Mesendoderm (in vitro differentiated cells): Measurements from ENCODE around the gene SF3B3.

Experiments
- DNase-seq: peaks from one replicate; pipeline ENCODE4 v3.0.0; 2013
- H2AK5ac ChIP-seq: 2 replicates; pipeline ENCODE4 v1.6.1; 2013; ENCODE audit warnings: low read length, inconsistent platforms
- H2BK120ac ChIP-seq: 2 replicates; pipeline ENCODE4 v1.6.1; 2013; ENCODE audit warnings: low read depth, mild to moderate bottlenecking, low read length, moderate library complexity, mixed read lengths
- H2BK15ac ChIP-seq: replicated peaks from 2 replicates; pipeline ENCODE4 v1.6.1; 2013; ENCODE audit warnings: low read depth, mild to moderate bottlenecking, moderate library complexity
- H2BK5ac ChIP-seq: 2 replicates; pipeline ENCODE4 v1.6.1; 2013; ENCODE audit warnings: low read length, inconsistent platforms
- H3K18ac ChIP-seq: 2 replicates; pipeline ENCODE4 v1.6.1; 2013; ENCODE audit warnings: mild to moderate bottlenecking, low read length, mixed read lengths
- H3K23ac ChIP-seq: one replicate; pipeline ENCODE4 v1.6.1; 2013; ENCODE audit warnings: low read length
- H3K27ac ChIP-seq: 2 replicates; pipeline ENCODE4 v1.5.1; 2013; ENCODE audit warnings: low read depth, mild to moderate bottlenecking, inconsistent platforms, low read length, moderate library complexity
- H3K27me3 ChIP-seq: 2 replicates; pipeline ENCODE4 v1.6.1; 2013; ENCODE audit warnings: low read length, control low read depth, mild to moderate bottlenecking, inconsistent platforms; ENCODE audit not compliant: insufficient read depth, poor library complexity
- H3K36me3 ChIP-seq: 2 replicates; pipeline ENCODE4 v1.6.1; 2013; ENCODE audit warnings: low read length, inconsistent platforms; ENCODE audit not compliant: control insufficient read depth, insufficient read depth
- H3K4ac ChIP-seq: one replicate; pipeline ENCODE4 v1.6.1; 2013; ENCODE audit warnings: low read depth, mild to moderate bottlenecking, low read length, moderate library complexity
- H3K4me1 ChIP-seq: 2 replicates; pipeline ENCODE4 v1.6.1; 2013; ENCODE audit warnings: low read depth, low read length, inconsistent platforms; ENCODE audit not compliant: control insufficient read depth
- H3K4me2 ChIP-seq: 2 replicates; pipeline ENCODE4 v1.6.1; 2013; ENCODE audit warnings: low read length
- H3K4me3 ChIP-seq: 2 replicates; pipeline ENCODE4 v1.5.1; 2013; ENCODE audit warnings: mild to moderate bottlenecking, low read length
- H3K56ac ChIP-seq: one replicate; pipeline ENCODE4 v1.6.1; 2013; ENCODE audit warnings: low read length
- H3K79me1 ChIP-seq: 2 replicates; pipeline ENCODE4 v1.6.1; 2013; ENCODE audit warnings: low read length, inconsistent platforms
- H3K79me2 ChIP-seq: 2 replicates; pipeline ENCODE4 v1.6.1; 2013; ENCODE audit warnings: mild to moderate bottlenecking, low read length; ENCODE audit not compliant: control insufficient read depth, insufficient read depth
- H3K9ac ChIP-seq: 2 replicates; pipeline ENCODE4 v1.6.1; 2013; ENCODE audit warnings: low read length, inconsistent platforms
- H4K5ac ChIP-seq: one replicate; pipeline ENCODE4 v1.6.1; 2013; ENCODE audit warnings: low read length
- H4K8ac ChIP-seq: one replicate; pipeline ENCODE4 v1.6.1; 2013; ENCODE audit warnings: low read depth, mild to moderate bottlenecking, control low read depth, low read length, moderate library complexity
- WGBS: extraction: QIAGEN DNeasy Blood & Tissue Kit; methylation state at CpG from one replicate; pipeline ENCODE4 v1.1.7; 2013; ENCODE audit warnings: low lambda C conversion rate, missing lambda C conversion rate; ENCODE audit not compliant: insufficient coverage; ENCODE audit errors: extremely low coverage; 5-methylcytosine and 5-hydroxymethylcytosine counted together

Gene SF3B3

GRCh38 chr16:70496513-70496912 is 27.1 kb upstream of the SF3B3 start:
- H3K23ac ChIP-seq = no peak overlapping the region
- H2AK5ac ChIP-seq = no peak overlapping the region
- peaks cover 2% of the 10 kb centered on the region for H3K36me3 ChIP-seq
- H3K79me2 ChIP-seq = no peaks in the 10 kb centered on the region
- H3K4me1 ChIP-seq = no peaks in the 10 kb centered on the region
- no peak overlapping the region for H2BK120ac ChIP-seq
- no peak overlapping the region for H2BK5ac ChIP-seq
- H3K9ac ChIP-seq = no peak overlapping the region
- no peak overlapping the region for H2BK15ac ChIP-seq
- no peak overlapping the region for H4K5ac ChIP-seq
- H3K4me3 ChIP-seq = no peak overlapping the region
- H3K4ac ChIP-seq = no peak overlapping the region
- no peak overlapping the region for H3K4me2 ChIP-seq
- no CpG with 5 or more reads among the region's 6 CpGs for WGBS
- no peak overlapping the region for H3K27ac ChIP-seq
- no peaks in the 10 kb centered on the region for H3K27me3 ChIP-seq
- DNase-seq = no peak
- no peaks in the 10 kb centered on the region for H3K79me1 ChIP-seq
- no peak overlapping the region for H3K56ac ChIP-seq
- H4K8ac ChIP-seq = no peak overlapping the region
- no peak overlapping the region for H3K18ac ChIP-seq

GRCh38 chr16:70508752-70509151 is 14.9 kb upstream of the SF3B3 start:
- H3K23ac ChIP-seq = no peak overlapping the region
- H3K4me3 ChIP-seq = no peak overlapping the region
- no peak overlapping the region for H3K4ac ChIP-seq
- H3K9ac ChIP-seq = no peak overlapping the region
- H2AK5ac ChIP-seq = no peak overlapping the region
- no peak overlapping the region for H3K4me2 ChIP-seq
- no peaks in the 10 kb centered on the region for H3K79me1 ChIP-seq
- H4K5ac ChIP-seq = no peak overlapping the region
- no peak overlapping the region for H4K8ac ChIP-seq
- H2BK5ac ChIP-seq = no peak overlapping the region
- no peak overlapping the region for H2BK15ac ChIP-seq
- H2BK120ac ChIP-seq = no peak overlapping the region
- no peaks in the 10 kb centered on the region for H3K27me3 ChIP-seq
- H3K27ac ChIP-seq = no peak overlapping the region
- no peak for DNase-seq
- H3K36me3 ChIP-seq = peaks cover 6% of the 10 kb centered on the region
- H3K79me2 ChIP-seq = no peaks in the 10 kb centered on the region
- no peak overlapping the region for H3K18ac ChIP-seq
- no peaks in the 10 kb centered on the region for H3K4me1 ChIP-seq
- H3K56ac ChIP-seq = no peak overlapping the region
- WGBS = no CpG with 5 or more reads among the region's 5 CpGs

GRCh38 chr16:70510216-70510615 is 13.4 kb upstream of the SF3B3 start:
- Histone ChIP-seq H3K4me3 (no peak overlapping the region), H3K36me3 (peaks cover 8% of the 10 kb centered on the region), H3K79me2 (no peaks in the 10 kb centered on the region), H3K4me1 (no peaks in the 10 kb centered on the region), H2BK15ac (no peak overlapping the region), H3K4ac (no peak overlapping the region), H3K18ac (no peak overlapping the region), H2BK120ac (no peak overlapping the region), H3K4me2 (no peak overlapping the region), H3K27ac (no peak overlapping the region), H3K27me3 (no peaks in the 10 kb centered on the region), H2BK5ac (no peak overlapping the region), H3K56ac (no peak overlapping the region), H3K23ac (no peak overlapping the region), H3K79me1 (no peaks in the 10 kb centered on the region), H2AK5ac (no peak overlapping the region), H3K9ac (no peak overlapping the region), H4K8ac (no peak overlapping the region), H4K5ac (no peak overlapping the region)
- DNase-seq = no peak
- no CpG with 5 or more reads among the region's 3 CpGs for WGBS

- no peak for DNase-seq
- H2BK15ac ChIP-seq = no peak overlapping the region
- H3K27me3 ChIP-seq = no peaks in the 10 kb centered on the region
- H2AK5ac ChIP-seq = no peak overlapping the region
- no peak overlapping the region for H3K56ac ChIP-seq
- H2BK120ac ChIP-seq = no peak overlapping the region
- no peak overlapping the region for H3K4ac ChIP-seq
- no CpG with 5 or more reads among the region's 1 CpG for WGBS
- H3K9ac ChIP-seq = no peak overlapping the region
- no peak overlapping the region for H4K5ac ChIP-seq
- no peak overlapping the region for H2BK5ac ChIP-seq
- no peak overlapping the region for H3K23ac ChIP-seq
- no peak overlapping the region for H3K18ac ChIP-seq
- H3K4me3 ChIP-seq = no peak overlapping the region
- H4K8ac ChIP-seq = no peak overlapping the region
- peaks cover 8% of the 10 kb centered on the region for H3K36me3 ChIP-seq
- no peaks in the 10 kb centered on the region for H3K79me2 ChIP-seq
- no peak overlapping the region for H3K4me2 ChIP-seq
- no peak overlapping the region for H3K27ac ChIP-seq
- no peaks in the 10 kb centered on the region for H3K79me1 ChIP-seq
- no peaks in the 10 kb centered on the region for H3K4me1 ChIP-seq
Measured at GRCh38 chr16:70511833-70512232, 11.8 kb upstream of the SF3B3 start.

- no peak for DNase-seq
- no peak overlapping the region for H3K23ac ChIP-seq
- H3K4me1 ChIP-seq = no peaks in the 10 kb centered on the region
- H3K79me2 ChIP-seq = no peaks in the 10 kb centered on the region
- no CpG with 5 or more reads among the region's 5 CpGs for WGBS
- H2AK5ac ChIP-seq = no peak overlapping the region
- H2BK5ac ChIP-seq = no peak overlapping the region
- no peak overlapping the region for H3K4ac ChIP-seq
- H4K8ac ChIP-seq = no peak overlapping the region
- H3K27ac ChIP-seq = no peak overlapping the region
- H3K4me3 ChIP-seq = no peak overlapping the region
- H2BK120ac ChIP-seq = no peak overlapping the region
- H3K4me2 ChIP-seq = no peak overlapping the region
- H3K27me3 ChIP-seq = no peaks in the 10 kb centered on the region
- H3K56ac ChIP-seq = no peak overlapping the region
- H3K79me1 ChIP-seq = no peaks in the 10 kb centered on the region
- H4K5ac ChIP-seq = no peak overlapping the region
- H3K18ac ChIP-seq = no peak overlapping the region
- no peak overlapping the region for H3K9ac ChIP-seq
- no peak overlapping the region for H2BK15ac ChIP-seq
- H3K36me3 ChIP-seq = peaks cover 9% of the 10 kb centered on the region
Measured at GRCh38 chr16:70512456-70512855, 11.2 kb upstream of the SF3B3 start.

GRCh38 chr16:70520612-70521297 is 2.9 kb upstream of the SF3B3 start:
- Histone ChIP-seq H3K27me3 (no peaks in the 10 kb centered on the region), H2BK120ac (no peak overlapping the region), H4K8ac (no peak overlapping the region), H3K27ac (no peak overlapping the region), H2AK5ac (no peak overlapping the region), H3K4me2 (no peak overlapping the region), H3K4ac (no peak overlapping the region), H3K4me1 (peaks cover 2% of the 10 kb centered on the region), H3K79me2 (peaks cover 21% of the 10 kb centered on the region), H3K36me3 (peaks cover 2% of the 10 kb centered on the region), H3K56ac (no peak overlapping the region), H3K4me3 (no peak overlapping the region), H3K23ac (no peak overlapping the region), H2BK5ac (no peak overlapping the region), H2BK15ac (no peak overlapping the region), H3K79me1 (peaks cover 5% of the 10 kb centered on the region), H3K9ac (no peak overlapping the region), H4K5ac (no peak overlapping the region), H3K18ac (no peak overlapping the region)
- no CpG with 5 or more reads among the region's 8 CpGs for WGBS
- no peak for DNase-seq
